Astrocyte (in vitro differentiated cells and primary cell): ENCODE data around the gene SCARF1.

Experiments used
- CTCF ChIP-seq: IDR thresholded peaks from 2 replicates; pipeline ENCODE4 v1.5.1; 2011; ENCODE audit warnings: low read depth, mild to moderate bottlenecking, inconsistent platforms, low read length, moderate library complexity; ENCODE audit not compliant: insufficient read depth
- EZH2 ChIP-seq: IDR thresholded peaks from 2 replicates; pipeline ENCODE4 v1.6.1; 2012; ENCODE audit warnings: mild to moderate bottlenecking, low read length, inconsistent platforms; ENCODE audit not compliant: insufficient read depth

DNA sequence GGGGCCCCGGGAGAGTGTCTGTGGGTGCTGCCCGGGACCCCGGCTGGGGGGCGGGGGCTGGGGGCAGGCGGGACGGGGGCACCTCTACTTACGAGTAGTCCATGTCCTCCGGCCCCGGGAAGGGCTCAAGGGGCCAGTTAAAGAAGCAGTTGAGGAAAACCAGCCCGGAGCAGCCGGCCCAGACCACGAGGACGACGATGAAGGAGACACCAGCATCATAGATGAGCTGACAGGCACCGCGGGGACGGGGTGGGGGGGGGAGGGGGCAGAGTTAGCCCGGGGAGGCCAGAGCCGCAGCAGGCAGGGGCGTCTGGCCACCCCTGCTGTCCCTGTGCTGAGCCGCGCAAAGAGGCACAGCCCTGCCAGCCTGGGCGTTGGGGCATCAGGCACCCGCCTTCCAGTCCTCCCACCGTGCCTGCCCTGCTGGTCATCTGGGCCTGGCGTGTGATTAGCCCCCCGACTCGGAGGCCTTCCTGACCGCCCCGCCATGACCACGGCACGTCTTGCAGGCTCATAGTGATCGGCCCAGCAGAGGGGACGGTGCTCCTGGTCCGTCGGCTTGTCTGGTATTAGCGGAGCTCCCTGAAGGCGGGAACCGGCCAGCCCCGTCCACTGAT, 54.0 kb downstream of the SCARF1 start:
- TF ChIP-seq CTCF (no peak), EZH2 (no peak)
